ENCODE measurements around the gene ECT2.

DNA sequence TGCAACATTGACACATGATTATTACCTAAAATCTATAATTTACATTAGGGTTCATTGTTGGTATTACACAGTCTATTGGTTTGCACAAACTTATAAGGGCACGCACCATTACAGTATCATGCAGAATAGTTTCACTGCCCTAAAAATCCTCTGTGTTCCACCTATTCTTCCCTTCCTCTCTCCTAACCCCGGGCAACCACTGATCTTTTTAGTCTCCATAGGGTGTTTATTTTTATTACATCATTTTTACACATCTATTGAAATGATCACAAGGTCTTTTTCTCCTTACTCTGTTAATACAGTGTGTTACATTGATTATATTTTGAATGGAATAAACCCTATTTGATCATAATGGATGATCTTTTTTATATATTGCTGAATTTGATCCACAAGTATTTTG, 15.5 kb upstream of the ECT2 start:
- TF ChIP-seq CTCF (IDR thresholded peaks at IDR 0.05) (no peak), POLR2A (IDR thresholded peaks at IDR 0.05) (no peak), EP300 (IDR thresholded peaks at IDR 0.05) (no peak)
